ENCODE measurements around the gene PDGFC.
A peak's percentile ranks its signal among the peaks of the same experiment; 100 is the strongest.
"Not testable (repeated sequence)": the region's sequence is repeated elsewhere in the genome, so short reads cannot be mapped to it uniquely, and the experiment has no call there.

The PDGFC gene

DNA sequence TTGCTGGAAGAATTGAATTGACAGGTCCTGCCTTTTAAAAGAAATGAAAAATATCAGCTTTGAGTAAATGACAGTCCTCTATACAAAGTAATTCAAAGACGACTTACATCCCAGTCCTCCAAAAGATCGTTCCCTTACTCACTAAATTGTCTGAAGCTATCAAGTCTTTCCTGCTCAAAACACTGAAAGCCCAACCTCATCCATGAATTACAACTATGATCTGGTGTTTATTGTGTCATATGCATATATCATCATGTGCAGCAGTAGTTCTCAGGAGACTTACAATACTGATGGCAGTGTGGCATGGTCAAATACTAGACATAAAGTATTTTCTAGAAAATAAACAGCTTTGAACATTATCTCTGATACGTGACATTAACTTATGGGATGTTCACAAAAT is 97.8 kb downstream of the PDGFC start:
- Histone ChIP-seq H3K27ac (no peak overlapping the region), H3K4me3 (no peak overlapping the region)

DNA sequence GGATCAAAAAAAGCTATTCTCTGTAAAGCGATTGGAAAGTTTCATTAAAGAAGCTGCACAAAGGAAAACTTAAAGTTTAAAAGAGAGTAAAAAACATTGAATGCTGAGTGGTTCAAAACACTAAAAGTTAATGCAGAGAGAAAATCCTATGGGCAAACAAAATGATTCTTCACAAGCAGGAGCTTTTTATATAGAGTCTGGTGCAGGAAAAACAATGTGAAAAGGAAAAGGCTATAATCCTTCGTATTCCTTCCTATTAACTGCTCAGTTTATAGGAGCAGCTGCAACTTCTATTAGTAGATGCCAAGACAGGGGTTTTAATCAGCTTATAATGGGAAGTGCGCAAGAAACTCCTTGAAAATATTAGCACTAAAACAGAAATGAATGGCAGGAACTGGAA is 100.7 kb downstream of the PDGFC start:
- Histone ChIP-seq H3K4me3 (no peak overlapping the region), H3K27ac (no peak overlapping the region)

DNA sequence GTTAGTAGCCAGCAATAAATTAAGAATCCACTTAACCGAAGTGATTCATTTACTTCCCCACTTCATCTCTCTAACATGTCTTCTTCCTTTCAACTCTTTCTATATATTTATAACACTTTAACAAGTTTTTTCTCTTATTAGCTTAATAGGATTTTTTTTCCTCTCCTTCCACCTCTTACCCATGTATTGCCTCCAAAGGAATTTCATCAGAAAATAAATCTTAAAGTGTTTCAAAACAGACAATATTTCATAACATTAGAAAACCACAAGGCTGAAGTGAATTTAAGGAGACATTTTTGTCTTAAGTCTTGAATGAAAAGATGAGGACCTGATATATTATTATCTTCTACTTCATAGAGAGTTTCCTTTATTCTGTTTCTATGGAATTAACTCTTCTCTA is 101.5 kb downstream of the PDGFC start:
- no peak overlapping the region for H3K27ac ChIP-seq
- H3K4me3 ChIP-seq = no peak overlapping the region

DNA sequence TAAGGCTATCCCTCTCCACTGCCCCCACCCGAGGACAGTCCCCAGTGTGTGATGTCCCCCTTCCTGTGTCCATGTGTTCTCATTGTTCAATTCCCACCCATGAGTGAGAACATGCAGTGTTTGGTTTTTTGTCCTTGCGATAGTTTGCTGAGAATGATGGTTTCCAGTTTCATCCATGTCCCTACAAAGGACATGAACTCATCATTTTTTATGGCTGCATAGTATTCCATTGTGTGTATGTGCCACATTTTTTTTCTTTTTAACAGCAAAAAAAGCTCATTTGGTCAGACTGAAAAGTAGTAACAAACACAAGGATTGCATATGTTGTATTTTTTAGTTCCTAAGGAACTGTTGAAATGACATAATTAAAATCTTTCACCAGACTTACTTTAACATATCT is 105.5 kb downstream of the PDGFC start:
- not testable (repeated sequence) for H3K4me3 ChIP-seq, H3K27ac ChIP-seq

DNA sequence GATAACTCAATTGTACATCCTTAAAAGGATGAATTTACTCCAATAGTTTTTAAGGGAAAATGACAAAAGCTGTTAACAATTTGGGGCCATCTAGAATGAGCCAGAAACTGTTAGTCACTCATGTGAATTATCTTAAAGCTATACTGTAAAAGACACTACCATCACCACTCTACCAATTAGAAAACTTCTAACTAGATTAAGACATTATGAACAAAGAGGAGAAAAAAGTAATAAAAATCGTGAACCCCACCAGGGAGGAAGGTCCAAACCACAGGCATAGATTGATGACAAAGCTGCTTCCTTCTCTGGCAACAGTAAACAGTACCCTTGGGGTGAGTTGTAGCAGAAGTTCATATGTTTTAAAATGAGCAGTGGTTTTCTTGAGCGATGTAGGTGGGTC is 106.1 kb downstream of the PDGFC start:
- no peak overlapping the region for H3K4me3 ChIP-seq
- H3K27ac ChIP-seq = no peak overlapping the region

DNA sequence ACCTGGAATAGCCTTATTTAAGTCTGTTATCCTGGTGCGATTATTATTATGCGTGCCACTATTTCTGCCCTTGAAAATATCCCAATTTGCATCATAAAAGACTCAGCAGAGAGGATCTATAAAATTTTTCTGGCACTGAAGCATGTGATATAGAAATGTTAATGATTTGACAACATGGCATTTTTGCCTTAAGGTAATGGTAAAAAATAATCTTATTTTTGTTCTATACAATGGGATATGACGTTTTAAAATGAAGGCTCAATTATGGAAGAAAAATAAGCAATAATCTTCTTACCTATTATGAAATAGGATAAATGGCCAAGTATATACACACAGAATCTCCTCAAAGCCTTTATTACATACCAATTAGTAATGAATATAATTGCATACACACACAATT is 113.5 kb downstream of the PDGFC start:
- no peak overlapping the region for H3K4me3 ChIP-seq
- no peak overlapping the region for H3K27ac ChIP-seq

DNA sequence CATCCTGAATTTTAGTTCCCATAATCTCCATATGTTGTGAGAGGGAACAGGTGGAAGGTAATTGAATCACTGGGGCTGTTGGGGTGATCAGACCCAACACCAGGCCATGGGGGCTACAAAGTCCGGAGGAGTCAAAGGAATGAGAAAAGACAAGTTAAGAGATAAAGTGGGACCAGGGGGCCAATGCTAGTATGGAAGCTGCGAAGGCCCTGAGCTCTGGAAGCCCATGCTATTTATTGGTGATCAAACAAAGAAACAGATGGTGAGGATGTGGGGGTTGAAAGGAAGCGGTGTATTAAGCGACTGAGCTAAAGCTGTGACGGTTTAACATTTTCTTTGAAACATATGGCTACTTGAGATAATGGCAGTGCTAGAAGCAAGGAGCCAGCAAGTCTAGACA is 132.8 kb downstream of the PDGFC start:
- Histone ChIP-seq H3K4me3 (no peak overlapping the region), H3K27ac (no peak overlapping the region)

DNA sequence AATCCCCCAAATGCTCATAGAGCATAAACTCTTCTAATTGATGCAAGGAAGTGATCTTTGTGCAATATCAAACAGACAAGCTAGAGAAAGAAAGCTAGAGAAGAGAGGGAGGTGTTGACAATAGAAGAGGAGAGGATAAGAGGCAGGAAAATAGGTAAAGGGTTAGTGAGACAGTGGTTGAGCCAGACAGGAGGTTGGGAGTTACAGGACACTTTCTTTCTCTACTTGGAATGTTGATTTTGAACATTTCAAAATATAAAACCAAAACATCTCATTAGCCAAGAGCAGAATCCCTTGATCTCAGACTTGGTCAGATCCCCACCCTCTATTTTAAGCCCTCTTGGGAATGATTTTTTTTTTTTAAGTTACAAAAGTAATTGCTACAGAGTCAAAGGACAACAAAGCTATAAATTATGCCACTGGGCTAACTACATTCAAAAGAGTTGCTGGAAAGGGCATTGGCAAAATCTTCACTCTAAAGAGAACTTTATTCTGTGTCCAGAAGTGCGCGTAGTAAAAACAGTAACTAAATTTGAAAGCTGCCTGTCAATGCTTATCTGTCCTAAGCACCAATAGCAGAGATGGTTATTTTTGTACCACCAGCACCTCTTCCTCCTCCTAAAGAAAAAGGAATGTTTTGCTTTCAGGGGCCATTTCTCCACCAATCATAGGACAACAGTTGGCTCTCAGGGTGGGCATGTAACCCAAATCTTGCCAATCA is 133.8 kb downstream of the PDGFC start:
- Histone ChIP-seq H3K27ac (no peak overlapping the region), H3K4me3 (no peak overlapping the region)

DNA sequence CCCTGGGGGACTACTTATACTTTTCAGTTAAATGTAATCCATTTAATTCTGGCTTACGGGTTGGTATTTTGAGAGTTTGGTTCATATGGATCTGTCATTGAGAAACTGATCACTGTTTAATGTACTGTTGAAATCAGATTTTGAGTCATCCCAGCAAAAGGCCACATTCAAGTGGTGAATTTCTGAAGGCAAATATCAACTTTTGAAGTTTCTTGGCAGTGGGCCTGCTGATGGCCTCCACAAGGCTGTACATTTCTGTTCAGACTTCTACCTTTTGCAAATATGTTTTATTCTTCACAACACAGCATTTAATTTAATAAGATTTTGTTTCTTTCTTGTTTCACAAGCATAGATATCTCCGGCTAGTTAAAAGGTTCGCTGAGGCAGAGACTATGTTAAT is 138.7 kb downstream of the PDGFC start:
- H3K27ac ChIP-seq = no peak overlapping the region

DNA sequence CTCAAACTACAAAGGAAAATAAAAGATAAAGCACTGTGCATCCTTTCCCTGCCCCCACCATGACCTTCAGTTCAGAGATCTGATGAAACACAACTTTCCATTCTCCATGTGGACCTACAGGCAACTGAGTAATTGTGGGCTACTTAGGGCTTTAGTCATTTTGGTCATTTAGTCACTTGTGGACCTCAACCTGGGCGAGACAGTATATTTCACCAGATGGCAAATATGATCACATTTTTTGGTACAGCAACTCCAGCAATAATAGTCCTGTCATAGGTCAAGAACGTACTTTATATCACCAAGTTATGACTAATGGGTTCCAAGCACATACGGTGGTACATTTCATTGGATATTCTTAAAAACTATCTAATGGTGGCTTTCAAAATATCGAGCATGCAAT is 141.2 kb downstream of the PDGFC start:
- Histone ChIP-seq H3K4me3 (no peak overlapping the region), H3K27ac (no peak overlapping the region)

More for the DNA sequence above, 138.7 kb downstream of the PDGFC start:
- H3K4me3 ChIP-seq = no peak overlapping the region

DNA sequence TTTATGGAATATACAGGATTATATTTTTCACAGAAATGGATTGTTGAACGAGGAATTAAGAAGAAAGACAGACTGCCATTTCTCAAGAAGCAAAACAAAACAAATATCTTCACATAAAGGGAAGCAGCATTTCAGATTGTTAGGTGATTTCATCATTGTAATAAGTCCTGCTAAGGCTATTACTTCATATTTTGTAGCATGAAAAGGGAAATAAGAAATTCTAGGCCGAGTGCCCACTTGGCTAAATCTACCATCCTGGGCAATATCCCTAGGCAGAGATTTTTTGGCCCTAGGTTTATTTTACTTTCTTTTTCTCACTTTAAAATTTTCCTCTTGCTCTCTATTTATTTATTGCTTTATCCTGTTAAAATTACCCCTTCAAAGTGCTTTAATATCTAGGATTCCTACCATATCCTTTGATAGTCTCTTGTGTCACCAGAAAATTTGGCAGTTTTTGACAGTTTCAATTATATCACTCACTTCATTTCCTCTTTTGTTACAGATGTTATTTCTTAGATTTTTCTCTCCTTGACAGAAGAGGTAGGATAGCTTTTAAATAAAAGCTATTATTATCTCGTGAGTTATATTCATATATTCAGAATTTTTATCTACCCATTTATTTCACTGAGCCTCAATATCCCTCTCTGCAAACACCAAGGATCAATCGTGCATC is 142.3 kb downstream of the PDGFC start:
- peak overlapping the region in 2 of 21 experiments; percentile 24 to 32 for H3K27ac ChIP-seq

DNA sequence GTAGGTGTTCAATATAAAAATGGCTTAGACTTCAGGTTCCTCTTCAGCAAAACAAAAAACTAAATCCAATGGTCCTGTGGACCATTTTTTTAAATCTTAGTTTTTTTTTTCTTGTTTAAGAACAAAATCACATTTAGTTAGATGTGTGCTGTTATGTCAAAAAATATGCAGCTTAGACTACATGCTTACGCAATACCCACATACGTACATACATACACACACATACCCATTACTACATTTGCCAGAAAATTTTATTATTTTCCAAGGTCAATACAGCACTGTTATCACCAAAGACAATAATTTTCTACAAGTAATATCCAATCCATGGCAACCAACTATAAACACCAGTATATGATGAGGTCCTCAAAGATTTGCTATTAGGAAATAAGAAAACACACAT is 144.1 kb downstream of the PDGFC start:
- Histone ChIP-seq H3K27ac (no peak overlapping the region), H3K4me3 (no peak overlapping the region)

More for the DNA sequence above, 142.3 kb downstream of the PDGFC start:
- H3K4me3 ChIP-seq = no peak overlapping the region

DNA sequence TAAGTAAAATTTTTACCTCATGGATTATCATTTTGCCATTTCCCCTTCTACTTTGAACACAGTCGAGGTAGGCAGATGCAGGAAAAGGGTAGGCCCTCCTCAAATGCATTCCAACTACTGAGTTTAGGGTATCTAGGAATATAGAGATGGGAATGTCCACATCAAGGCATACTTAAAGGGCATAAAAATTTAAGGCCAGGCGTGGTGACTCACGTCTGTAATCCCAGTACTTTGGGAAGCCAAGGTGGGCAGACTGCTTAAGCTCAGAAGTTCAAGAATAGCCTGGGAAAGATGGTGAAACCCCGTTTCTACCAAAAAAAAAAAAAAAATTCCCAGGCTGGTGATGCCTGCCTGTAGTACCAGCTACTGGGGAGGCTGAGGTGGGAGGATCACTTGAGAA is 146.5 kb downstream of the PDGFC start:
- Histone ChIP-seq H3K4me3 (no peak overlapping the region), H3K27ac (no peak overlapping the region)

DNA sequence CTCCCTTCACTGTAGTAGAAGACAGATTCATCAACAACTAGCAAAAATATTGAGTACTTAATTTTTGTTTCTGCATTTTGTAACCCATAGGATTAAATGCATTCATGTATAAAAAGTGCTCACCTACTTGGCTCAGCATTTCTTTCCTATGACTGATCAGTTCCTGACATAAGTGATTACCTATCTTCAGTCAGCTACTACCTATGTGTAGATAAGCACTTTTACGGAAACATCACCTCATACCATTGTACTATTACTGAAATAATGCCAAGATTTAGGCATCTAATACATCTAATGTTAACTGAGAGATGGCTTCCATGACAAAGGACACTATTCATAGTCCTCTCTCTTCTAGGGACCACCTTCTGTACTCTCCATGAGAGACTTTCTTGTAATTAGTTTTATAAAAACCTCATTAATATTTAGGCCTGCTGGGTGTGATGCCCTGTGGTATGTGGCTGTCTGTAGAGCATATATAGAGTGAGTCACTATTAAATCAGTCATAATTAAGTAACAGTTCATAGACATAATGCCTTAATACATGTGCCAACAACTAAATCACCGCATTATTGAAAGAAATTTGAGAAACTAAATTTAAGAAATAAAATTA is 147.0 kb downstream of the PDGFC start:
- no peak overlapping the region for H3K4me3 ChIP-seq
- no peak overlapping the region for H3K27ac ChIP-seq

DNA sequence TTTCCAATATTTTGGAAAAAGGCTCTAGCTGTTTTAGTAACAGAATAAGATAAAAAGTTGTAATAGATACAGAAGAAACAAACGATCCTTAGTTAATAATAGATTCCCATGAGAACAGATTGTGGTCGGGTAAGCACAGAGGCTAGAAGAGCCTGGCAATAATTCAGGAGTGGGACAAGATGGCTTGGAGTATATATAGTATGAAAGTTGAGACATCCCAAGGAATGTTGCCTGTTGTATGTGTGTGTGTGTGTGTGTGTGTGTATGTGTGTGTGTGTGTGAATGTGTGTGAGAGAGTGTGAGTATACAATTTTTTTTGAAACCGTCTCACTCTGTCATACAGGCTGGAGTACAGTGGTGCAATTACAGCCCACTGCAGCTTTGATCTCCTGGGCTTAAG is 150.7 kb downstream of the PDGFC start:
- Histone ChIP-seq H3K4me3 (no peak overlapping the region), H3K27ac (no peak overlapping the region)

DNA sequence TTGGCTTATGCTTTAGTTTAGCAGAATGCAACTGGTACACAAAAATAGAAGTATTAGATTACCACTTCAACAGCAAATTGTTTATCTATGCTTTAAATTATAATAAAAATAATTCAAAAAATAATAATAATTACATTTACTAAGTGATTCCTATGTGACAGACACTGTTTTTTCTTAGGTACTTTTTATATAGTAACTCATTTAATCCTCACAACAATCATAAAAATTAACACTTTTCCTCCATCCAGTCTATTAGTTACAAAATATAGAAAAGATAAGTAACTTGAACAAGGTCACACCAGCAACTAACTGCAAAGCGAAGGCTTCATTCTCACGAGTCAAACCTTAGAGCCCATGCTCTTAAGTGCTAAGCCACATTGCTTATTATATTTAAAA is 155.2 kb downstream of the PDGFC start:
- no peak overlapping the region for H3K4me3 ChIP-seq
- no peak overlapping the region for H3K27ac ChIP-seq

DNA sequence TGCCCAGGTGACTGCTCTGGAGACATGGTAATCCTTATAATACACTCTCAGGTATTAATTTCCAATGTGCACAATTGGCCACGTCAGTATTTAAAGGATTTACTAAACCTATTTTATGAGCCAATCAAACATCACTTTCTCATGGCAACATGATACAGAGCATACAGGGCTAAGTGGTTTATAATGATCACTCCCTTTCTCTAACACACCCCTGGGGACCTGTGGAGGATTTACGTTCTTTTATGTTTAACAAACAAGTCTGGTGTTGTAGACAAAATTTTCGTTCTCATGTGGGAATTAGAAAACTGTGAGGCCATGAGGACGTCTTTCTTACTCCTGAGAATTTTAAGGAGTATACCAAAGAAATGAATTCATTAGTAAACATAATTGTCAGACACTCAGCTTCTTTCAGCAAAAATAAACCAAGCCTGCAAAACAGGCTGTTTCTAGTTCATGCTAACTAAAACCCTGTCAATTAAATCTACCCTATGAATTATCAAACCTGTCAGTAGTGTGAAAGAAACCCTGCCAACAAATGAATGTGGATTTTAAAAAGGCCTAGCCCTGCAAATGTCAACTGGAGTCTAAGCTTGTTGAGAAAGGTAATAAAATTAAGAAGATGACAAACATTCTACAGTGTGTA is 155.8 kb downstream of the PDGFC start:
- Histone ChIP-seq H3K27ac (no peak overlapping the region), H3K4me3 (no peak overlapping the region)

DNA sequence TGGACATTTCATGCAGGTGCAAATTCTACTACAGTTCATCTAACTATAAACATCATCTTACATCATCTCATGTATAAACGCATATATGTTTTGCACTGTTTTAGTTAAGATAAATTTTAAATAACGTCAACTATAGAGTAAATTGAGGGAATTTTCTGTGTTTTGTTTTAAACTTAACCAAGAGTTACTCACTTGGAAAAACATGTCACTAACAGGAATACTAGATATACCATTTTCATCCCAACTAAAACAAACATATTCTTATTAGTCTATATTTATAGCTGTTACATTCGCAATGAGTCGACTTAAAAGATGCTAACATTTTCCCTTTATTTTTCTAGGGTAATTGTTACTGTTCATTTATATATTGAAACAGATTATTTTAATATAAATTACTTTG is 159.6 kb downstream of the PDGFC start:
- no peak overlapping the region for H3K4me3 ChIP-seq
- no peak overlapping the region for H3K27ac ChIP-seq

DNA sequence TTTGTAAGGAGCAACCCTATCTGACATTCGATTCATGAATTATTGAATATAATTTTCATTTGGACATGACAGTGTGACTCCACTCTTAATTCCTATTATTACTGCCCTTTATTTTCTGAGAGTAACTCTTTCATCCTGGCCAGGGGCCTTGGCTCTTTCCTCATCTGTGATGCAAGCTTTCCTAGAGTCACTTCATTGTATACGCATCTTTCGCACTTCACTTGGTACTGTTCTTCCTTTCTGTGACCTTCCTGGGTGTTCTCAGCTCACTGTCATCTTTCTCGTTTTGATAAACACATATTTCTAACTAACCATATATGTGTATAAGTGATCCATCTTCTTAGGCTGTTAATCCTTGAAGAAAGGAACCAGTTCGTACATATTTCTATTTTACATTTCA is 160.3 kb downstream of the PDGFC start:
- H3K4me3 ChIP-seq = no peak overlapping the region
- H3K27ac ChIP-seq = no peak overlapping the region

DNA sequence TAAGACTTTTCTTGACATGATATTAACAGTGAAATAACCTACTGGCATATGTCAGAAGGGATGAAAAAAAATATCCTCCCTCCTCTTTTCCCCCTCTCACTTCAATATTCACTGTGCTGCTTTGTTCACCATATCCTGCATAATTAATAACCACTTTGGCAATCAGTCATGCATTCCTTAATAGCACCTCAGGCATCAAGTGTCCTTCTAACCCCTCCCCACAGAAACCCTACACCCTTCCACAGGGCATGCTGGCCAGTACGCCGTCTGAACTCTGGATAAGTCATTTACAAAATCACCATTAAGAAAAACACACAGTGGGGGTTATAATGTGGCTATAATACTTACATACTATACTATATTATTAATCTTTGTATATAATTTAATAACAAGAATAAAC is 165.9 kb downstream of the PDGFC start:
- Histone ChIP-seq H3K4me3 (no peak overlapping the region), H3K27ac (no peak overlapping the region)

DNA sequence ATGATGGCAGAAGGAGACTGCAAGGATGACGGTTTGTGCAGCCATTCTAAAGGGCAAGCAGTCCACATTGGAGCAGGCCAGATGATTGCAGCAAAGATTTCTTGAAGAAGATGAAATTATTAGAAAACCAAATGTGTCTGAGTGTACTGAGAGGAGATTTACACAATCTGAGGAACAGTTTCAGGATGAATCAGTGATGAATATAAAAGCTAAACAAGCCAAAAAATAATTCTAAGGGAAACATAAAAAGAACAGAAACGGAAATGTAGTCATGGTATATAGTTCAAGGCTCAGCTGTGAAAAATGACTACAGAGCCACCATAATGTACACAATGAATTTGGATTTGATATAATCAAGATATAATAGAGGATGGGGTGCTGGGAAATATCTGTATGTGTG is 168.5 kb downstream of the PDGFC start:
- H3K4me3 ChIP-seq = no peak overlapping the region
- H3K27ac ChIP-seq = no peak overlapping the region
